NCI-H1105 (cell line): Measurements from ENCODE around the gene NFE2L3.
A peak's percentile ranks its signal among the peaks of the same experiment; 100 is the strongest.
"Not testable (repeated sequence)": the region's sequence is repeated elsewhere in the genome, so short reads cannot be mapped to it uniquely, and the experiment has no call there.

ENCODE experiments used
- DNase-seq: peaks from one replicate; lab custom pipeline; 2025; lab: John Stamatoyannopoulos, UW

Gene NFE2L3

DNA sequence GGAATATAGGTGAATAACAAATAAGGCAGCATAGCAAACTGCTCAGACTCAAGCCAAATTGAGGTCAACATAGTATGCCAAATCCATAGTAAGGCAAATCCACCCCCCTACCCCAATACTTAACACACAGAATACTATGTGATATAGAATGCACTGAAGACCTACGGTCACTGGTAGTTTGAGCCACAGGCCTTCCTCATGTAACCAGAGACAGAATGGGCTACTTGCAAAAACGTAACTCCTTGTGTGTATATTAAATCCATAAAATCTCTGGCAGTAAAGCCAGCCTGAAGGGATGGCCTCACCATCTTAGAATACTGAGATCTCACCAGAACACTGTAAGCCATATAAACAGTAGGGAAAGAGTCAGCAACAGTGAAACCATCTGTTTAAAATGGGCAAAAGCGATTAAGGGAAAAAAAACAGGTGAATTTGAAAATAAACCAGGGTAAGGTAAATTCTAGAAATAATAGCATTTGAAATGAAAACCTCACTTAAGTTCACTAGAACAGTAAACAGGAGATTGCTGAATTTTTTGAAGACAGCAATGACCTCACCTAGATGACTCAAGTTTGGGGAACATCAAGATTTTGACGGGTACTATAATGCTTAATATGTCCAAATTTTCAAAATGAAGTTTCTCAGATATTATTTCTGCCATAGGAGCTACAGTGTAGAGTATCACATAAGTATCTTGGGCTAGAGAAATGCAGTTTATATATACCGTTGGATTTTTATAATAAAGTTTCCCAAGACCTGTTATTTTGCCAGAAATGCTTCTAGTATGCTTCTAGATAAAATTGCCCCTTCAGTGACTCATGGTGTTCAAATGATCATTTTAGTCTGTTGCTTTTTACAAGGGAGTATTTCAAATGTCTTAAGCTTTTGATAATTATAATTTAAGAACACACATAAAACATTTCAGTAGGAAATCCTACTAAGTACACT, 34.6 kb downstream of the NFE2L3 start:
- no peak for DNase-seq

DNA sequence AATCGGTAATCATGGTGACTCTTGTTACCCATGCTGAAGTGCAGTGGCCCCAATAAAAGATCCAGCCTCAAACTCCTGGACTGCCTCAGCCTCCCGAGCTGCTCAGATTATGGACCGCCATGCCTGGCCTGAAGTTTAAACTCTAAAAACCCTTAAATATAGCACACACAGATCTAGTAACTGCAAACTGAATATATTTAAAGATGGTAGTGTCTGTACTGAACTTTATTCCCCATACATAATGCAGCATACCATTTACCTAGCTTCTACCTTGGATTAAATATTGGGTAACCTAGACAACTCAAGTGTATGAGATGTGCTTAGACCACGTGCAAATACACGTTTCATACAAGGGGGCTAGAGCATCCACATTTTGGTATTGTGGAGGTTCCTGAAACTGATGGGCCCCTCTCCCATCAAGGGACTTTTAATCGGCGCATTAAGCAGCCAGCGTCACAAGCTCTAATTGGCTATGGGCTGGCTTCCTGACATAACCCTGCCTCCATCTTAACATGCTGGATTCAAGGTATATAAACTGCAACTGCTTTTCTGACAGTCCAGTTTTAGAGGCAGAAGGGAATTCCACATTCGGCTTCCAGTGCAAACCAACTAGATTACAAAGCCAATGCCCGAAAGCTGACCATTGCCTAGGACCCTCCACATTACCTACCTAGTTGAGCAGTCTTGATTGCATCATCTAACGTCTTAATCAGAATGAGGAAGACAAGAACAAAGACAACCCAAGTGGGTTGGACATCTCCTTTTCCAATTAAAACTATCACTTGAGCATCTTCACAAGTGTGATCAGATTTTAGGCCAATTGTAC, 35.6 kb downstream of the NFE2L3 start:
- peak; percentile 28 for DNase-seq

DNA sequence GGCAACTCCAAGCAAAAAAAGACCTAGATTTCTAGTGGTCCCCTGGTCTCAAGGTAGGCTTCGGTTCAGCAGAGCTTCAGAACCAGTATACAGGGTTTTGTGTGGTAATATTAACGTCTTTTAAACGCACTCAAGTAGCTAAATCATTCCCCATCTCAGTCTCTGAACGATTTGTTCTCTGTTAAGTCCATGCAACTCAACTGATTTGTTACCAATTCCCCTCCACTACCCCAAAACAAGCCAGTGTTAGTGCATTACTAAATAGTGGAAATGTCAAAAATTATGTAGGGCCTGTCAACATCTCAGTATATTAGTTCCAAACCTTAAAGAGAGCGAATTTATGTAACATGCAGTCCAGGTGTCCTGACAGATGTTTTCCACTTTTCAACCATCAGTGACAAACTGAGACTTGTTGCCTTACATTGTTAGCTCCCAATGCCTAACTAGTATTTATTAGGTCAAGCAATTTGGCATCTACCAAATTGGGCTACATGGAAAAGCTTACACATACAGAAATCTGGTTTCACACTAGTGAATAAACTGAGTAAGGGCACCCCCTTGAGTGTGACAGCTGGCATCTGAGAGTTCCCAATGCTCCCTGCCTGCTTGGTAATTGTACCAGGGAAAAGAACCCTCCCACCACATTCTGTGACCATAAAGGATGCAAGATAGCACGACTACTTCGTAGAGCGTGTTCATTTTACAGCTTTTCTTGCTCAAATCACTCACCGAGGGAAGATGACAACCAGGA, 36.4 kb downstream of the NFE2L3 start:
- DNase-seq, result peak; percentile 12

DNA sequence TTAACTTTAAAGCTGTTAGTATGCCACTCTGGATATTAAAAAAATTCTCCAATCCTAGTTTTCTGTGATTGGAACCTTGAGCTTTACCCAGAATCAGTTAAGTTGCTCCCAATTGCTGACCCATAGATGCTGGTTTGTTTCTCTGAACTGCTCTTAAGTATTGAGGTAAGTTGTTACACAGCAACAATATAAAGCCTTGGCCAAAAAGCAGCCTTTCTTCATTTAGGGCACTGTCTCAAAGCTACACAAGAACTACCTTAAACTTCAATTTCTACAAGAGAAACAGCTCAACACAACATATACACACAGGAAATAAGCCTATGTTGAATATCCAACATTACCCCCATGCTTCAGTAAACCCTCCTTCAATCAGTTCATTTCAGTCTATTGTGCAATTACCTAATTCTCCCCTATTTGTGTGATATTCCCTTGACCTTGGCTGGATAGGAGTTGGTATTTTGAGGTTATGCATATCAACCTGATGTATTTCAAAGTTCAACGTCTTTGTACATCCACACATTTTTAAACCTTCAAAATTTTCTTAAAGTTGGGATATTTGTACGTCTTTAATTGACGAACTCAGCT, 37.1 kb downstream of the NFE2L3 start:
- DNase-seq, result no peak

DNA sequence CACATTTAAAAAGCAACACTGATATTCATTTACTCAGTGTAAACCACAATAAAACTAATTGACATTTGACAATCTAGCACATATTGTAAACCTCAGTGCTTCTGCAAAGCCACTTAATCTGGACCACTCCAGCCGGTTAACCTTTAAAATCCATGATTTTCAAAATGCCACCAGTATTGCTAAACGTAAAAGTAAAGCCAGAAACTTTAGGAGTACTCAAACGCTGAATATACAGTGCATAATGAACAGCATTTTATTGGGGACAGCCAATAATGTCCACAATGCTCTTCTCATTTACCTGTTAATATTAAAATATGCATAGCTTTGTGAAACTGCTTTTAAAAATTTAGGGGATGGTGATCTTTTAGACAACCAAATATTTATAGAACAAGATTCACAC, 37.7 kb downstream of the NFE2L3 start:
- no peak for DNase-seq

DNA sequence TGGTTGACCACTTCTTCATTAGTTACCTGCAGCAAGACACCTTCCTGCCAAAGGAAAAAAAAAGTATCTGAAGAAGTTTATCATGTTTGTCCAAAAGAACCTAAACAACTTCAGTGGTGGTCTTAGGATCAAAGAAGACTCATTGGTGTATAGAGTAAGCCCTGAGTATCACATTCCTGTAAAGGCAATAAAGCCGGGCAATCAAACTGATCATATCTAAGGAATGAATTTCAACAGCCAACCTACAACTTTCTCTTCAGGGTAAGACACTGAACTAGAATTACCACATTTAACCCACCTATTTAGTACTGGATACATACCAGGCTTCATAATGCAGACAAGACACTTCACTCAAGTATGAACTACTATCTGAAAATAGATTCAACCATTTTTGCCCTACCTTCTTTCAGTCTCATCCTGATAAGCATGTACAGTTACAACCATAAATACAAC, 38.4 kb downstream of the NFE2L3 start:
- DNase-seq, result no peak

DNA sequence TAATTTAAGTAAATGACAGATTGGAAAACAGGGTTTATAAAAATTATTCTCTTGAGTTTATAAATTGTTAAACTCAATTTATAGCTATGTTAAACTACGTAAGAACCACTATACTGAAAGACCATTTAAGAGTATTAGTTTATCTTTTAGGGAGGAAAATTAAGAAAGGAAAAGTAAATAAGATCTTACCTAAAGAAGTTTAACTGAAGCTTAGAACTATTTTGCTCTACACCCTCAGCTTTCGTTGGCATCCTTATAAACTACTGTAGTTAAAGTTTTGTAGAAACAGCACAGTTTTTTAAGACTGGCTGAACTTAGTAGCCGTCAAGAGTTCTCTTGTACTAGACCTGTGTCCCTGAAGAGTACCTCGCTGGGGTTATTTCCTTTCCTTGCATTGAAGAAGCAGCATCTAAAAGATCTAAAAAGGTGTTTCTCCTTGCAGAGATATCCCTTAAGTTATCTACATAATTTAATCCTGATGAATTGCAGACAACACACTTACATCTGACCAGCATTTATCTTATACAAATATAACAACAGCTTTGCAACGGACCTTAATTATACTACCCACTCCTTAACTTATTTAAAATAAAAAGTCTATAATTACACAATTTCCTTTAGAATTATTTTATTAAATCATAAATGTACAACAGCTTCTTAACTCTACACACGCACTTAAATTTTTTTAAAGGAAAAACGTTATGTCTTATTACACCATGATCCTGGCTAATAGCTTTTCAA, 39.4 kb downstream of the NFE2L3 start:
- no peak for DNase-seq

DNA sequence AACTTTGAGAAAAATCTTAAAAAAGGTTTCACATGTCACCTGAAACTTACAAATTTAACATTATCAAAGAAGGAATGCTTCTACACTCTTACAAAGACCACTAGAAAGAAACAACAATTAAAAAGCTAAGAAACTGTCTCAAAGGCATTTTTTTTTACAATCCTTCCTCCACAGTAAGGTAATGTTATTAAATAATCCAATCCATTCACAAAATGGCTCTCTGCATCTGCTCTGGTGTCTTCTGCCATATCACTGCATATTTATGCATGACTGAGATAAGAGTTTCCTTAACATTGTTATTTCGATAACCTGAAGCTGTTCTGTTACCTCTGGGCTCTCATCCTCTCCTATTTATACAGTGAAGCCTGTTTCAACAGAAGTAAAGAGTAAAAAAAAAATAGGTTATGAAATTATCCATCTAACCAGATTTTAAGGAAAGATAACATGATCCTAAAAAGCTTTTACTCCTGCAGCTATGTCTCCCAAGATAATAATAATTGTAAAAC, 40.0 kb downstream of the NFE2L3 start:
- no peak for DNase-seq

DNA sequence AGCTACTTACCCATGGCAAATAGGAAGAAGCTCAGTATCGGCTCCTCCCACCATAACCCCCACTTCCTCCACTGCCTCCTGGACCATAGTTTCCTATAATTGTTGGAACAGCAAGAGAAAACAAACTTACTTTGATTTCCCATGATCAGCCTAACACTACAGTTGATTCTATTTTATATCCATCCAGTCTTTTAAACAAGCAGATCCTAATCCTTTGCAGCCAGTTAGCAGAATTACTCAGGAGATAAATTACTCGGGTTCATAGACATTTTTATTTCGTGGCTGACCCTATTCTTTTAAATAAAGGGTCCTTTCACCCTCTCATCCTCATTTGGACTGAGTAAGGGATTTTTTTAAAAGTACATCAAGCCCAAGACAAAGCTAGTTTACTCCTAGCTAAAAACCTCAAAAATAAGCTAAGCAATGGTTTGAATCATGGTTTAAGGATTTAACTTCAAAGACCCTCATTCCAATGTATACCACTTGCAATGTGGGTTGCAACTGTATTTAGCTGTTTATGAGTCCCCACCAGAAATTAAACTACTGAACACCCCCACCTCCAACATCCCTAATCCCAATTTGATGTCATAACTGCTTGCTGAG, 40.6 kb downstream of the NFE2L3 start:
- DNase-seq, result no peak

DNA sequence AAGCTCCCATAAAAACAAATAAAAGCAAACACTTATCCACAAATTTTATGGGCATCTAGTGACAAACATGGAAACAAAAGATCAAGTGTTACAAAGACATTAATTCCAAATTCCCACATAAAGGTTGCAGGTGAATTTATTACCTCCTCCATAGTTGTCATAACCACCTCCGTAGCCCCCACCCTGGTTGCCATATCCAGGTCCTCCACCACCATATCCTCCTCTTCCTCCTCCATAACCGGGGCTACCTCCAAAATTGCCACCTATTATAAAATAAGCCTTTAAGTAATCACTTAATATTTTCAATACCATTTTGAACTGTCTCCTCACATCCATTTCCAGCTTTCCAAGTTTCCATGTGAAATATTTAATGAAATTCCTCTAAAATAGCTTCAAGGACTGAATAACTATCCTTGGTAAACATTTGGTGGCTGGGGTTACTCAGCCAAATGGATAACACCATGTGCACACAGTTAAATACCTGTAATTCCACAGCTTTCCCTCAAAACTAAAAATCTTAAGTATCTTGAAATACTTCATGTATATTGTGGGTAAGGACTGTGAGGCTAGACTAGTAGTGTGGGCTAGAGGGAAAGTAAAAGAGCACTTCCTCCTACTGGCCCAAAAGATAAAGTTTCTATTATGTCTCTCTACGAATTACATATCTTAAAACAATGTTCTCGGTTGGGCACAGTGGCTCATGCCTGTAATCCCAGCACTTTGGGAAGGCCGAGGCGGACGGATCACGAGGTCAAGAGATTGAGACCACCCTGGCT, 41.6 kb downstream of the NFE2L3 start:
- no peak for DNase-seq

DNA sequence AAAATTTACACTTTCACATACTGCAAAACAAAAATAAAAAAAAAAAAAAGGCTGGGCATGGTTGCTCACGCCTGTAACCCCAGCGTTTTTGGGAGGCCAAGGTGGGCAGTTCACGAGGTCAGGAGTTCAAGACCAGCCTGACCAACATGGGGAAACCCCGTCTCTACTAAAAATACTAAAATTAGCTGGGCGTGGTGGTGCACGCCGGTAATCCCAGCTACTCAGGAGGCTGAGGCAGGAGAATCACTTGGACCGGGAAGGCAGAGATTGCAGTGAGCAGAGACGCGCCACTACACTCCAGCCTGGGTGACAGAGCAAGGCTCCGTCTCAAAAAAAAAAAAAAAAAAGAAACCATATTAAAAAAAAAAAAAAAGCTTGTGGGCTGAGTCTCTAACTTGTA, 42.8 kb downstream of the NFE2L3 start:
- DNase-seq, result not testable (repeated sequence)

DNA sequence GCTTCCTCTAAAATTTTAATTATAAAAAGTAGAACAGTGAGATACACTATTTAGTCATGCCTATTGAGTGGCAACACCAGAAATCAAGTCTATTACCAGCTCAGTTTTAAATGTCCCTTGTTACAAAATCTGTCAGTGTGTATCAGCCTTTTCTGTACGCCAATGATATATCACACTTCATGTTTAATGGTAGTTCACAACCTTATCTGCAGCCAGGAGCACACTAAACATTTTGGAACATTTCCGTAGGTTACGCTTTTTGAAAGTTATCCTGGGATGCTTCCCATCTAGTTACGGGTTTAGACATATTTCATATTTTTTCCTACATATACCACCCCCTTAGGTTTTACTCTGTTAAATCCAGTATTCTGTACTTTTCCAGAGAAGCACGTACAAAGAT, 43.2 kb downstream of the NFE2L3 start:
- DNase-seq, result no peak

DNA sequence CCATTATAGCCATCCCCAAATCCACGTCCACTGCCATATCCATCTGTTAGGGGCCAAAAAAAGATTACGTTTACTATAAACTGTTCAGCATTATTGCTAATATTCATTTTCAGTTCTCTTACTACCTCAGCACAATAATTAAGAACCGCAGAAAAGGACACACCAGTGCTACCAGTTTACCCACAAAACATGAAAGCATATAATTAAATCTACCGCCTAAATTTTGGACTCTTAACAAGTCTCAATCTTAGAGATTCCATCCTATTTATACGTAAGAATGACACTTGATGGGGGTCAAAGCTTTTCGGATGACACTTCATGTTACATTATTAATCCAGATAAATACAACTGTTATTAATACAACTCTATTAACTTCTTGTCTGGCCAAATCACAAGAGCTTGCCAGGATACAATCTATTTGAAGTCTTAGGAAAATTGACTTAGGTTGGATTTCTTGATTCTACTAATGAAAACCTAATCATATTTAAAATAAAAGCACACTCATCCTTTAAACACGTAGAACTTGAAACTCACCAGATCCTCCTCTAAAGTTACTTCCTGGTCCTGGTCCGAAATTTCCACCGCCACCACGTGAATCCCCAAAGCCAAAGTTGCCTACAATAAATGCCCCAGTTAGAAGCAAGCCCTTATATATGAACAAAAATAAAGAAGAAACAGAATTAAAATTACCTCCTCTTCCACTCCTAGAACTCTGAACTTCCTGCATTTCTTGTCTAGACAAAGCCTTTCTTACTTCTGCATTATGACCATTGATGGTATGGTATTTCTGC, 44.1 kb downstream of the NFE2L3 start:
- DNase-seq, result no peak

DNA sequence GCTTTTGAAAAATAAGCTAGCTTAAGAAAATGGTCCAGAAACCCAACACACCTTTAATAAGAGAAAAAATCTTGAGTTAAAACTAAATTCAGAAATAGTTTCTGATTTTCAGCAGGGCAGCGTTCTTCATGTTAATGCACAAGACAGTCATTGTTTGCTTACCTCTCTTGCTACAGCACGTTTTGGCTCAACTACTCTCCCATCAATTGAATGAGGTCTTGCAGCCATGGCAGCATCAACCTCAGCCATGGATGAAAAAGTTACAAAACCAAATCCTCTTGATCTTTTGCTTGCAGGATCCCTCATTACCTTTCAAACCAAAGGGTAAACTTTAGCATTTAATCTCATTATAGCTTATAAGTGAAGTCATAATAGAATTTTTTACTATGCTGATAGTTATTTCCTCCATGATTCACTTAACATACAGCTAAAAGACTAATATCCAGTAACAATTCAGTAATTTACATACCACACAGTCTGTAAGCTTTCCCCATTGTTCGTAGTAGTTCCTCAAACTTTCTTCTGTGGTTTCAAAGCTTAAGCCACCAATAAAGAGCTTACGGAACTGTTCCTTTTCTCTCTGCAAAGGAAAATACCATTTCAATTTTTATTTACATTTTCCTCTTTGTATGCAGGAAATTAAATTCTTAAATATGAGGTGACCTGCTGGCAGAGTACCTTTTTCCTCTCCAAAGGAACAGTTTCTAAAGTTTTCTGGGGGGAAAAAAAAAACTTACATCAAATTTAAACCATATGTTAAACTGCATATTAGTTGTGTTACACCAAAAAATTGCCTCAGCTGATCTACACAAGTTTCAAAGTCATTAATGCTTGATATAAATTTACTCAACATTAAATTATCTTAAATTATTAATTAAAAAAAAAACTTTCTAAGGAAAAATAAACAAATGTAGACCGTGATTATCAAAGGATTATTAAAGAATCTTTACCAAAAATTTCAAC, 45.4 kb downstream of the NFE2L3 start:
- no peak for DNase-seq

DNA sequence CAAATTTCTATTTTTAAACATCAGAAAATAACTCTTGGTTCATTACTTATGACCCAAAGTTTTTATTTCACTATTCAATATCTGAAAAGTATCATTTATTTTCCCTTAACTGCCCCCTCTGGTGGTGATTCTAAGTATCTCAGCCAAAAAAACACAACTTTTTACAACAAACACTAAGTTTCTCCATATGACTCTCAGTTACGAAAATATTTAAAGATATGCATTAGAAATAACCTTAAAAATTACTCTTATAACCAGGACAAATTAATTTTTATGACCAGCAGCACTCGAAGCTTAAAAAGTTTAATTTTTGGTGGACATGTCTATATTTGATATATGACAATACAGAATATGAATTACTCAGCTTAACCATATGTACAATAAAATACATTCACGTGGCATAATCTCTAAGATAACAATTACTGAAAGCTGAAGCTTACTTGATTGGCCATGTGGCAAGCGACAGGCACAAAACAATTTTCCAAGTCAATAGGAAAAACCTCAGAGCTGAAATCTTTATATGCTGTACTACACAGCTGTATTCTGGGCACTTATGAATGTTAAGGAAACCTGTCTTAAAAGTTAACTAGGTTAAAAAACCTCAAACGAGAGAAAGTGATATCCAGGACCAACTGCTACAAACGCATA, 46.3 kb downstream of the NFE2L3 start:
- DNase-seq, result peak; percentile 5

DNA sequence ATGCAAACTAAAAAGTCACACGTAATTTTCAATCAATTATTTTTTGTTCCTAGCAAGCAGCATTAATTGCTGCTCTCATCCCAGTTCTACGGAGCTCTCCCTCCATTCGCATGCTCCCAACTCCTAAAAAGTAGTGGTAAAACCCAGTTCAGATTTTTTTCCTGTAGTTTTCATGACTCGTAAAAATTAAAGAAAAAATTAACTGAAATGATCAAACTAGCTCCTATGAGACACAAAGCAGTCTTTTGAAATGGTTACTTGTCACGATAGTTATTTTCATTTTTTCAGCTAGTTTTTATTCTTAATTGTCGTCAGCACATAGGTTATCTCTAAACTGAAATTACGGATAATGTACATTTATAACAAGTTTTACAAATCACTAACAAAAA, 46.8 kb downstream of the NFE2L3 start:
- DNase-seq, result no peak
